ENCODE measurements around the gene CNTNAP2. TPM values are rescaled to one million over a fixed set of nuclear protein-coding genes. Genes with fewer than 3 reads are reported as not detected.

CNTNAP2 gene
- total and polyA plus RNA-seq, 2 of the 8 experiments (the other 6 are each of a cell fraction or from before 2014, with no cell fraction given): 27.9 to 71.0 TPM

GRCh38 chr7:147298611-147299043 lies 1182.0 kb downstream of the CNTNAP2 start:
- ChIA-PET POLR2A (ENCODE audit: partially characterized antibody) (no interaction called here), CTCF (ENCODE audit: partially characterized antibody) (no interaction called here)
- H3K14ac ChIP-seq (ENCODE audit: insufficient read length): no peak overlapping the region
- H4K5ac ChIP-seq (ENCODE audit: insufficient read length, low read depth, low read length): no peak overlapping the region
- FAIRE-seq: no peak
- H3K79me2 ChIP-seq (ENCODE audit: control insufficient read depth in 1 of 2, insufficient read depth in 2 of 2, low read length in 2 of 2): no peaks in the 10 kb centered on the region
- 78% methylated on average over 1 of the region's 1 CpG; no CpG with 5 or more reads in 1 of the 2 experiments for whole genome bisulfite sequencing, 2 experiments (ENCODE audit: extremely low coverage in 1 of 2, insufficient coverage in 1 of 2, insufficient read length in 1 of 2, insufficient replicate concordance in 2 of 2, low coverage in 1 of 2, low lambda C conversion rate in 2 of 2, missing lambda C conversion rate in 1 of 2)
- H3K23ac ChIP-seq (ENCODE audit: insufficient read length): no peak overlapping the region
- H4K20me1 ChIP-seq (replicated peaks in 1 of 2; ENCODE audit: control insufficient read depth in 1 of 2, insufficient read depth in 2 of 2, low read length in 2 of 2): no peaks in the 10 kb centered on the region
- no peaks in the 10 kb centered on the region for H3K79me1 ChIP-seq (ENCODE audit: low read depth, low read length)
- H3K27me3 ChIP-seq (replicated peaks in 1 of 4; ENCODE audit: control insufficient read depth in 3 of 4, extremely low read depth in 1 of 4, insufficient read depth in 3 of 4, low read length in 3 of 4): no peaks in the 10 kb centered on the region
- H2BK120ac ChIP-seq (replicated peaks; ENCODE audit: low read depth, low read length): no peak overlapping the region
- no peak overlapping the region for H4K91ac ChIP-seq (replicated peaks; ENCODE audit: insufficient read length, low read length)
- no peak overlapping the region for H3K4ac ChIP-seq (replicated peaks; ENCODE audit: insufficient read length, low read depth, low read length)
- no peak overlapping the region for H3K56ac ChIP-seq (replicated peaks; ENCODE audit: insufficient read length, low read depth, low read length)
- H2BK15ac ChIP-seq (ENCODE audit: low read length): no peak overlapping the region
- H3K18ac ChIP-seq (ENCODE audit: extremely low read depth, low read length): no peak overlapping the region
- H3K4me2 ChIP-seq (ENCODE audit: insufficient read depth in 1 of 2, low read depth in 2 of 2, low read length in 2 of 2): no peak overlapping the region
- no peaks in the 10 kb centered on the region for H3K4me1 ChIP-seq (replicated peaks in 1 of 4; ENCODE audit: control insufficient read depth in 3 of 4, insufficient read depth in 4 of 4, low read length in 3 of 4)
- no peaks in the 10 kb centered on the region for H3K9me3 ChIP-seq (ENCODE audit: insufficient read depth in 2 of 2, low read depth in 1 of 2, low read length in 1 of 2)
- no peak overlapping the region for H2BK5ac ChIP-seq (ENCODE audit: low read depth, low read length)
- H3K4me3 ChIP-seq (ENCODE audit: extremely low read depth in 1 of 4, insufficient read depth in 2 of 4, low read depth in 3 of 4, low read length in 4 of 4): no peak overlapping the region
- no peak overlapping the region for H3K27ac ChIP-seq (ENCODE audit: low read depth, low read length)
- H3K23me2 ChIP-seq (ENCODE audit: low read depth, low read length): no peaks in the 10 kb centered on the region
- H2BK20ac ChIP-seq (ENCODE audit: low read length): no peak overlapping the region
- no peaks in the 10 kb centered on the region for H3K36me3 ChIP-seq (ENCODE audit: control insufficient read depth in 2 of 4, insufficient read depth in 4 of 4, low read length in 3 of 4)
- DNase-seq (ENCODE audit: low read depth in 1 of 2, low spot score in 2 of 2): no peak
- H4K8ac ChIP-seq (ENCODE audit: extremely low read depth, insufficient read depth, low read length): no peak overlapping the region
- no peak overlapping the region for H3K9ac ChIP-seq (replicated peaks in 1 of 4; ENCODE audit: extremely low read depth in 1 of 4, low read depth in 3 of 4, low read length in 3 of 4)
- H2AFZ ChIP-seq (ENCODE audit: low read length): no peak overlapping the region
- H2AK5ac ChIP-seq (ENCODE audit: low read depth, low read length): no peak overlapping the region
- no peak overlapping the region for H2BK12ac ChIP-seq (ENCODE audit: low read depth, low read length)
- TF ChIP-seq RFX5 (IDR thresholded peaks at IDR 0.05; ENCODE audit: borderline replicate concordance, low read depth, low read length) (no peak), RNF2 (IDR thresholded peaks at IDR 0.05; ENCODE audit: borderline replicate concordance, low read depth, low read length, missing control alignments, poor library complexity, severe bottlenecking) (no peak), SUZ12 (IDR thresholded peaks at IDR 0.05; ENCODE audit: low read length) (no peak), BACH1 (IDR thresholded peaks at IDR 0.05; ENCODE audit: low read length) (no peak), SIN3A (conservative IDR thresholded peaks at IDR 0.05 in 1 of 2, IDR thresholded peaks at IDR 0.05 in 1 of 2; ENCODE audit: low read depth in 1 of 2, low read length in 2 of 2) (no peak), ASH2L (IDR thresholded peaks at IDR 0.05; ENCODE audit: low read length) (no peak), HDAC2 (IDR thresholded peaks at IDR 0.05; ENCODE audit: borderline replicate concordance in 1 of 2, low read depth in 2 of 2, low read length in 2 of 2) (no peak), ZNF274 (IDR thresholded peaks at IDR 0.05; ENCODE audit: borderline replicate concordance, extremely low read depth, low read length) (no peak), SIRT6 (IDR thresholded peaks at IDR 0.05; ENCODE audit: low read length) (no peak), CBX5 (IDR thresholded peaks at IDR 0.05; ENCODE audit: low read depth, low read length) (no peak), FOSL1 (IDR thresholded peaks at IDR 0.05; ENCODE audit: insufficient read depth, low read depth, low read length) (no peak), POLR2AphosphoS5 (IDR thresholded peaks at IDR 0.05; ENCODE audit: low read depth, low read length) (no peak), NRF1 (IDR thresholded peaks at IDR 0.05; ENCODE audit: low read depth, low read length) (no peak), TEAD4 (IDR thresholded peaks at IDR 0.05; ENCODE audit: low read depth, low read length) (no peak)
- TF ChIP-seq, protein P1, sequence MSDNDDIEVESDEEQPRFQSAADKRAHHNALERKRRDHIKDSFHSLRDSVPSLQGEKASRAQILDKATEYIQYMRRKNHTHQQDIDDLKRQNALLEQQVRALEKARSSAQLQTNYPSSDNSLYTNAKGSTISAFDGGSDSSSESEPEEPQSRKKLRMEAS (IDR thresholded peaks at IDR 0.05): no peak
